Thyroid gland (tissue), 4 donors: ENCODE measurements around the gene ZFR. TPM values are rescaled to one million over a fixed set of nuclear protein-coding genes. Genes with fewer than 3 reads are reported as not detected.
"Not testable (repeated sequence)": the region's sequence is repeated elsewhere in the genome, so short reads cannot be mapped to it uniquely, and the experiment has no call there.

Experiments used
- DNase-seq, 2 donors: peaks; one replicate each; pipeline ENCODE4 v3.0.0-alpha.2; 2019
- H3K27ac ChIP-seq, 3 donors: fragments of 200-600 bp; sonication (generic); 1 replicate in 2 of 3; 2 replicates in 1 of 3; pipeline ENCODE4 v1.5.1; 2016 to 2019; ENCODE audit warnings: mild to moderate bottlenecking in 1 of 3, moderate library complexity in 1 of 3
- H3K27me3 ChIP-seq: fragments of 200-600 bp; sonication (generic); one replicate; pipeline ENCODE4 v1.5.1; 2019
- H3K36me3 ChIP-seq, 2 donors: fragments of 200-600 bp; sonication (generic); one replicate each; pipeline ENCODE4 v1.5.1; 2016 to 2019
- H3K4me1 ChIP-seq, 2 donors: fragments of 200-600 bp; sonication (generic); one replicate each; pipeline ENCODE4 v1.5.1; 2017 to 2019
- H3K4me3 ChIP-seq, 3 donors: fragments of 200-600 bp; sonication (generic); replicated peaks in 1 of 3; 1 replicate in 2 of 3; 2 replicates in 1 of 3; pipeline ENCODE4 v1.5.1; 2016; ENCODE audit warnings: mild to moderate bottlenecking in 1 of 3
- H3K9me3 ChIP-seq: fragments of 200-600 bp; sonication (generic); one replicate; pipeline ENCODE4 v1.5.1; 2017
- CTCF ChIP-seq, 6 experiments: fragments of 200-600 bp in 3 of 6; fragments of 450-650 bp in 3 of 6; sonication (generic) in 3 of 6; IDR thresholded peaks; one replicate each; pipeline ENCODE4 v1.5.1; 2016 to 2019; ENCODE audit warnings: antibody characterized with exemption in 6 of 6, mild to moderate bottlenecking in 2 of 6, inconsistent platforms in 1 of 6, moderate library complexity in 1 of 6
- POLR2A ChIP-seq, 2 donors: fragments of 450-650 bp; IDR thresholded peaks; one replicate each; pipeline ENCODE4 v1.6.1; 2017; ENCODE audit warnings: antibody characterized with exemption in 2 of 2, mild to moderate bottlenecking in 2 of 2, moderate library complexity in 1 of 2
- WGBS, 2 donors: methylation state at CpG; one replicate each; pipeline ENCODE4 v1.1.5; 2017; 5-methylcytosine and 5-hydroxymethylcytosine counted together
- intact Hi-C: fragments of 100-400 bp; cut with DNase I; formaldehyde crosslinking; loops from one replicate; pipeline ENCODE4 v1.15.1; 2023
- total RNA-seq, 4 donors: library from RNA; depleted of rRNA; stranded (reverse); fragments of >200 nt; gene quantifications; one replicate each; pipeline ENCODE4 v1.2.3, GENCODE V29; 2016

Gene ZFR
- total RNA-seq, 4 donors from 2014 or later: 85.1 to 109 (median 92.2) TPM

GRCh38 chr5:32436553-32437242, 7.8 kb downstream of the ZFR start:
- WGBS, 2 donors: 85 to 93% methylated on average over 4 of the region's 4 CpGs
- no peak for TF ChIP-seq CTCF (IDR thresholded peaks at IDR 0.05)
- TF ChIP-seq POLR2A (IDR thresholded peaks at IDR 0.05): no peak
- H3K4me3 ChIP-seq: no peak overlapping the region

GRCh38 chr5:32435383-32435782, 9.2 kb downstream of the ZFR start:
- no peak for TF ChIP-seq POLR2A (IDR thresholded peaks at IDR 0.05)
- no peak for TF ChIP-seq CTCF (IDR thresholded peaks at IDR 0.05)
- H3K27me3 ChIP-seq: no peaks in the 10 kb centered on the region
- intact Hi-C loops: no loop called here
- H3K4me1 ChIP-seq: peaks cover 16 to 19% of the 10 kb centered on the region in 2 donors
- H3K4me3 ChIP-seq: no peak overlapping the region
- WGBS, 2 donors: 89 to 91% methylated on average over 3 of the region's 3 CpGs
- no peaks in the 10 kb centered on the region for H3K9me3 ChIP-seq
- H3K27ac ChIP-seq: no peak overlapping the region
- DNase-seq: no peak
- no peaks in the 10 kb centered on the region for H3K36me3 ChIP-seq

More at GRCh38 chr5:32436553-32437242, 7.8 kb downstream of the ZFR start:
- no peak for DNase-seq
- Histone ChIP-seq H3K36me3 (no peaks in the 10 kb centered on the region), H3K27me3 (no peaks in the 10 kb centered on the region), H3K4me1 (peaks cover 14 to 16% of the 10 kb centered on the region in 2 donors), H3K27ac (no peak overlapping the region), H3K9me3 (no peaks in the 10 kb centered on the region)
- intact Hi-C loops: no loop called here

- H3K27ac ChIP-seq: no peak overlapping the region
- no peaks in the 10 kb centered on the region for H3K27me3 ChIP-seq
- no peaks in the 10 kb centered on the region for H3K36me3 ChIP-seq
- intact Hi-C loops: no loop called here
- peaks cover 13 to 15% of the 10 kb centered on the region in 2 donors for H3K4me1 ChIP-seq
- DNase-seq: no peak
- TF ChIP-seq POLR2A (IDR thresholded peaks at IDR 0.05) (no peak), CTCF (IDR thresholded peaks at IDR 0.05) (no peak)
- no peaks in the 10 kb centered on the region for H3K9me3 ChIP-seq
- WGBS, 2 donors: 48 to 97% methylated on average over 1 of the region's 1 CpG
- H3K4me3 ChIP-seq: no peak overlapping the region
Measured at GRCh38 chr5:32434221-32434620, 10.3 kb downstream of the ZFR start.

- Histone ChIP-seq H3K9me3 (no peaks in the 10 kb centered on the region), H3K36me3 (peaks cover 0 to 3% of the 10 kb centered on the region in 2 donors), H3K4me3 (no peak overlapping the region), H3K4me1 (peaks cover 9% of the 10 kb centered on the region in 2 donors), H3K27ac (no peak overlapping the region), H3K27me3 (no peaks in the 10 kb centered on the region)
- DNase-seq: no peak
- TF ChIP-seq CTCF (IDR thresholded peaks at IDR 0.05): no peak
- no peak for TF ChIP-seq POLR2A (IDR thresholded peaks at IDR 0.05)
- intact Hi-C loops: no loop called here
- 89 to 90% methylated on average over 3 of the region's 3 CpGs for WGBS, 2 donors
Measured at GRCh38 chr5:32432633-32433032, 11.9 kb downstream of the ZFR start.

GRCh38 chr5:32430825-32431224, 13.7 kb downstream of the ZFR start:
- H3K4me1 ChIP-seq, H3K36me3 ChIP-seq, intact Hi-C loops, H3K4me3 ChIP-seq, H3K9me3 ChIP-seq, DNase-seq, H3K27ac ChIP-seq, H3K27me3 ChIP-seq: not testable (repeated sequence)
- WGBS, 2 donors: 86 to 88% methylated on average over 4 of the region's 4 CpGs
